GM21576 (cell line): ENCODE measurements around the gene CYP2E1.
"Not testable (repeated sequence)": the region's sequence is repeated elsewhere in the genome, so short reads cannot be mapped to it uniquely, and the experiment has no call there.

ENCODE experiments used
- ATAC-seq: cut with Tn5 transposase; IDR thresholded peaks from one replicate; pipeline ENCODE4 v1.9.1; 2021; ENCODE audit warnings: mild to moderate bottlenecking, moderate library complexity; ENCODE audit not compliant: unreplicated experiment

Gene CYP2E1

GRCh38 chr10:133528296-133528844 is 1.2 kb downstream of the CYP2E1 start:
- no peak for ATAC-seq

- ATAC-seq: no peak
These were observed 1.8 kb downstream of the CYP2E1 start for GRCh38 chr10:133528845-133529575.

- ATAC-seq: no peak
These were observed 2.4 kb downstream of the CYP2E1 start for GRCh38 chr10:133529576-133529946.

- no peak for ATAC-seq
These were observed 3.3 kb downstream of the CYP2E1 start for GRCh38 chr10:133530506-133530905.

- ATAC-seq: no peak
These were observed 5.7 kb downstream of the CYP2E1 start for GRCh38 chr10:133532871-133533270.

- ATAC-seq: no peak
These were observed 7.3 kb downstream of the CYP2E1 start for GRCh38 chr10:133534417-133534816.

- no peak for ATAC-seq
These were observed 9.0 kb downstream of the CYP2E1 start for GRCh38 chr10:133536198-133536597.

GRCh38 chr10:133537546-133538545 is 10.7 kb downstream of the CYP2E1 start:
- no peak for ATAC-seq

- ATAC-seq: not testable (repeated sequence)
These were observed 14.3 kb downstream of the CYP2E1 start for GRCh38 chr10:133541441-133541975.

GRCh38 chr10:133544506-133544905 is 17.3 kb downstream of the CYP2E1 start:
- ATAC-seq: no peak

GRCh38 chr10:133554600-133554999 is 27.4 kb downstream of the CYP2E1 start:
- no peak for ATAC-seq

- ATAC-seq: no peak
These were observed 28.4 kb downstream of the CYP2E1 start for GRCh38 chr10:133555521-133555920.

GRCh38 chr10:133557381-133557780 is 30.2 kb downstream of the CYP2E1 start:
- no peak for ATAC-seq

GRCh38 chr10:133559216-133559615 is 32.1 kb downstream of the CYP2E1 start:
- no peak for ATAC-seq

GRCh38 chr10:133564816-133565215 is 37.7 kb downstream of the CYP2E1 start:
- no peak for ATAC-seq

- no peak for ATAC-seq
These were observed 38.5 kb downstream of the CYP2E1 start, which contains the start of gene SYCE1 for GRCh38 chr10:133565441-133566294. Gene SYCE1, minus strand, starts transcription at chr10:133565583. Its CDS starts 54 bp downstream, at chr10:133565529.

GRCh38 chr10:133567119-133567518 is 40.0 kb downstream of the CYP2E1 start:
- ATAC-seq: no peak

- ATAC-seq: no peak
These were observed 40.6 kb downstream of the CYP2E1 start for GRCh38 chr10:133567609-133568286.

GRCh38 chr10:133568287-133568614 is 41.1 kb downstream of the CYP2E1 start:
- no peak for ATAC-seq
